NCI-H524 treated with DMSO at 0.1 percent for 48 hours (cell line): ENCODE data around the gene PLEKHJ1.

Source experiments
- DNase-seq: peaks from one replicate; lab custom pipeline; 2025; lab: John Stamatoyannopoulos, UW

PLEKHJ1 gene

GRCh38 chr19:2249010-2249866, 13.1 kb upstream of the PLEKHJ1 start, which contains the start of gene AMH:
AMH (plus strand) TSS chr19:2249323; CDS start chr19:2249333, 10 bp downstream.
- DNase-seq = no peak

GRCh38 chr19:2248136-2249009, 12.2 kb upstream of the PLEKHJ1 start:
- no peak for DNase-seq

- no peak for DNase-seq
Observed at GRCh38 chr19:2247433-2248101, 11.4 kb upstream of the PLEKHJ1 start.

- no peak for DNase-seq
Observed at GRCh38 chr19:2246801-2247361, 10.8 kb upstream of the PLEKHJ1 start.

- DNase-seq = no peak
Observed at GRCh38 chr19:2246014-2246620, 10.0 kb upstream of the PLEKHJ1 start.

GRCh38 chr19:2245273-2245672, 9.1 kb upstream of the PLEKHJ1 start:
- DNase-seq = no peak

- no peak for DNase-seq
Observed at GRCh38 chr19:2244486-2244885, 8.4 kb upstream of the PLEKHJ1 start.

GRCh38 chr19:2244125-2244411, 7.9 kb upstream of the PLEKHJ1 start:
- DNase-seq = no peak

- DNase-seq = no peak
Observed at GRCh38 chr19:2243274-2244124, 7.4 kb upstream of the PLEKHJ1 start.

GRCh38 chr19:2242816-2243215, 6.7 kb upstream of the PLEKHJ1 start:
- DNase-seq = no peak

GRCh38 chr19:2242092-2242537, 6.0 kb upstream of the PLEKHJ1 start:
- DNase-seq = no peak

GRCh38 chr19:2240881-2241760, 5.0 kb upstream of the PLEKHJ1 start:
- DNase-seq = no peak

GRCh38 chr19:2239771-2240770, 3.9 kb upstream of the PLEKHJ1 start:
- DNase-seq = no peak

- no peak for DNase-seq
Observed at GRCh38 chr19:2239173-2239572, 3.0 kb upstream of the PLEKHJ1 start.

- no peak for DNase-seq
Observed at GRCh38 chr19:2237869-2238153, 1.7 kb upstream of the PLEKHJ1 start.

- no peak for DNase-seq
Observed at GRCh38 chr19:2237051-2237868, 1.1 kb upstream of the PLEKHJ1 start.

GRCh38 chr19:2236064-2236313, 140 bp downstream of the PLEKHJ1 start:
- no peak for DNase-seq

- no peak for DNase-seq
Observed at GRCh38 chr19:2235381-2236063, 607 bp downstream of the PLEKHJ1 start.
